K562 (cell line): ENCODE measurements around the gene ELF2.

Experiments used
- KLF1 ChIP-seq: fragments of 450-650 bp; IDR thresholded peaks from 2 replicates; pipeline ENCODE4 v1.6.1; 2016; ENCODE audit warnings: missing genetic modification characterization, missing compliant biosample characterization
- SAFB ChIP-seq: fragments of 200-400 bp; formaldehyde crosslinking; IDR thresholded peaks from 2 replicates; pipeline ENCODE4 v1.6.1; 2017; ENCODE audit warnings: low read depth, low read length, borderline replicate concordance
- TCF7L2 ChIP-seq: fragments of 150-350 bp; IDR thresholded peaks from 2 replicates; pipeline ENCODE4 v1.6.1; 2016; ENCODE audit warnings: low read depth, mild to moderate bottlenecking, low read length, moderate library complexity
- ZNF23 ChIP-seq: fragments of 250-450 bp; sonication (Bioruptor Pico); IDR thresholded peaks from 2 replicates; pipeline ENCODE4 v1.4.0; 2020; ENCODE audit warnings: mild to moderate bottlenecking
- TF ChIP-seq, protein P1 (sequence below), 3 experiments: IDR thresholded peaks in 2 of 3; conservative IDR thresholded peaks in 1 of 3; 2 replicates each; pipeline ENCODE4 v1.5.1; 2011 to 2012; ENCODE audit warnings: low read length in 3 of 3, mild to moderate bottlenecking in 3 of 3, control low read depth in 2 of 3, improper control_type of control experiment in 1 of 3, inconsistent platforms in 1 of 3, low read depth in 1 of 3, mixed read lengths in 1 of 3, moderate library complexity in 1 of 3; ENCODE audit not compliant: insufficient read depth in 2 of 3

DNA sequence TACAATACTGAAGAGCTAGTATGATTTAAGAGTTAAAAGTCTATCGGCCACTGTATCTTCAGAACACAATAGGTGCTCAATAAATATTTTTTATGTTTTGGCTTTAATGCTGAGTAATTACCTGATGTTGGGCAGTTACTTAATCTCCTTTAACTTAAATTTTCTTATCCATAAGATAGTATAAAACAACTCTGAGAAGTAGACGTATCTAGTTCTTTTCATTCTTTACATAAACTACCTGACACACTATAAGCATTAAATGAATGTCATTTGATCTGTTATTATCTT lies 22.9 kb downstream of the ELF2 start:
- no peak for TF ChIP-seq SAFB
- no peak for TF ChIP-seq TCF7L2
- TF ChIP-seq ZNF23 (CRISPR knock-in tag): no peak
- TF ChIP-seq, protein P1, sequence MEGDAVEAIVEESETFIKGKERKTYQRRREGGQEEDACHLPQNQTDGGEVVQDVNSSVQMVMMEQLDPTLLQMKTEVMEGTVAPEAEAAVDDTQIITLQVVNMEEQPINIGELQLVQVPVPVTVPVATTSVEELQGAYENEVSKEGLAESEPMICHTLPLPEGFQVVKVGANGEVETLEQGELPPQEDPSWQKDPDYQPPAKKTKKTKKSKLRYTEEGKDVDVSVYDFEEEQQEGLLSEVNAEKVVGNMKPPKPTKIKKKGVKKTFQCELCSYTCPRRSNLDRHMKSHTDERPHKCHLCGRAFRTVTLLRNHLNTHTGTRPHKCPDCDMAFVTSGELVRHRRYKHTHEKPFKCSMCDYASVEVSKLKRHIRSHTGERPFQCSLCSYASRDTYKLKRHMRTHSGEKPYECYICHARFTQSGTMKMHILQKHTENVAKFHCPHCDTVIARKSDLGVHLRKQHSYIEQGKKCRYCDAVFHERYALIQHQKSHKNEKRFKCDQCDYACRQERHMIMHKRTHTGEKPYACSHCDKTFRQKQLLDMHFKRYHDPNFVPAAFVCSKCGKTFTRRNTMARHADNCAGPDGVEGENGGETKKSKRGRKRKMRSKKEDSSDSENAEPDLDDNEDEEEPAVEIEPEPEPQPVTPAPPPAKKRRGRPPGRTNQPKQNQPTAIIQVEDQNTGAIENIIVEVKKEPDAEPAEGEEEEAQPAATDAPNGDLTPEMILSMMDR (IDR thresholded peaks at IDR 0.05 in 2 of 3, conservative IDR thresholded peaks at IDR 0.05 in 1 of 3; ENCODE audit: insufficient read depth in 2 of 3, low read depth in 1 of 3, low read length in 3 of 3): no peak
- TF ChIP-seq KLF1 (tag): no peak
